ENCODE measurements around the gene PRKCB.
A peak's percentile ranks its signal among the peaks of the same experiment; 100 is the strongest.

Gene PRKCB

GRCh38 chr16:23835390-23836077, at the start of gene PRKCB:
PRKCB (plus strand) TSS chr16:23835983.
- peak in 12 of 14 donors; percentile 48 to 85 (median 70) for DNase-seq

- no peak for DNase-seq
Measured at GRCh38 chr16:23786964-23787561, 48.7 kb upstream of the PRKCB start.

DNA sequence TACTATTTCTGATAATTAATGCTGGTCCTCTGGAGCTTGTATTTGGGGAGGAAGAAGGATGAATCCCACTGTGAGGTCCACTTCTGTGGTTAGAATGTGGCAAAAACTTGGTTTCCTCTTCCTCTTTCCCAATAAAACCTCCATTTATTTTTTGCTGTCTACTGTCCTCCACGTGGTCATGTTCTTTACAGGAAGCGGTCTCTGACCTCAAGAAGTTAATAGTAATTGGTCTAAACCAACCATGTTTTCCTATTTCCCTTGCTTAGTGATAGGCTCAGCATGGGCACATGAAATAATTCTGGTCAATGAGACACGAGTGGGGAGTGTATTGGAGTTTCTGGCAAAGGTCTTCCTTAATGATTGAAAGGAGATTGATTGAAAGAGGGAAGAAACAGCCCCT, 47.1 kb upstream of the PRKCB start:
- no peak for DNase-seq

DNA sequence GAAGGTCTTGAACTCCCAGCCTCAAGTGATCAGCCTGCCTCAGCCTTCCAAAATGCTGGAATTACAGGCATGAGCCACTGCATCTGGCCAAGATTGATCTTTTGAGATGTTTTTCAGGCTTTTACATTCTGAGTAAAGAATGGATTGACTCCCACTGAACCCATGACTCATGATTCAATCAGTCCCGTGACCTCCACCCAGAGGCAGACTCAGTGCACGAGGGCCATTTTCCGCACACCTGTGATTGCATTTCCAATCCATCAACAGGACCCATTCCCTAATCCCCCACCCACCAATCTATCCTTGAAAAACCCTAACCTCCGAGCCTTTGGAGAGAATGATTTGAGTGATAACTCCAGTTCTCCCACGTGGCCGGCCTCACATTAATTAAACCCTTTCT, 40.4 kb upstream of the PRKCB start:
- DNase-seq, result no peak

- no peak for DNase-seq
Measured at GRCh38 chr16:23796941-23797340, 38.8 kb upstream of the PRKCB start.

GRCh38 chr16:23801378-23801777, 34.4 kb upstream of the PRKCB start:
- DNase-seq, result peak in 13 of 14 donors; percentile 4 to 66 (median 37)

- DNase-seq, result no peak
Measured at GRCh38 chr16:23802776-23803175, 33.0 kb upstream of the PRKCB start.

GRCh38 chr16:23803591-23804123, 32.1 kb upstream of the PRKCB start:
- DNase-seq, result peak in 10 of 14 donors; percentile 0 to 38 (median 12)

DNA sequence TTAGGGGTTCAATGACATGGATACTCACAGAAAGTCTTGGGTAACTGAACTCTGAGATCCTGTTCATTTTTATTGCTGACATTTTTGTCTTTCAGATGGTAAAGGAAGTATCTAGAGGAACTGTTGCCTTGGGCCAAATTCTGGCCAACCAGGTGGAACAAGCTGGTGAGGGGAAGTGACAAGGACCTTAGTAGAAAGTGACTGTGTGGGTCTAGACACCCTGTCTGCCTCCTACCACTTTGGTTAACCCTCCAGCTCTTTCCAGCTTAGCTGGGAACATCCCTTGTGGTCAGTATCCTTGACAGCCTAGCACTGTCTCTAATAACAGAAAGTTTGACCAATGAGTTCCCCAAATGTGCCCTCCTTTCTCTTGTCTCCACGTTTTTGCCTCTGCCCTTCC, 28.8 kb upstream of the PRKCB start:
- peak in 1 of 14 donors; percentile 3 for DNase-seq

- no peak for DNase-seq
Measured at GRCh38 chr16:23821467-23821866, 14.3 kb upstream of the PRKCB start.

DNA sequence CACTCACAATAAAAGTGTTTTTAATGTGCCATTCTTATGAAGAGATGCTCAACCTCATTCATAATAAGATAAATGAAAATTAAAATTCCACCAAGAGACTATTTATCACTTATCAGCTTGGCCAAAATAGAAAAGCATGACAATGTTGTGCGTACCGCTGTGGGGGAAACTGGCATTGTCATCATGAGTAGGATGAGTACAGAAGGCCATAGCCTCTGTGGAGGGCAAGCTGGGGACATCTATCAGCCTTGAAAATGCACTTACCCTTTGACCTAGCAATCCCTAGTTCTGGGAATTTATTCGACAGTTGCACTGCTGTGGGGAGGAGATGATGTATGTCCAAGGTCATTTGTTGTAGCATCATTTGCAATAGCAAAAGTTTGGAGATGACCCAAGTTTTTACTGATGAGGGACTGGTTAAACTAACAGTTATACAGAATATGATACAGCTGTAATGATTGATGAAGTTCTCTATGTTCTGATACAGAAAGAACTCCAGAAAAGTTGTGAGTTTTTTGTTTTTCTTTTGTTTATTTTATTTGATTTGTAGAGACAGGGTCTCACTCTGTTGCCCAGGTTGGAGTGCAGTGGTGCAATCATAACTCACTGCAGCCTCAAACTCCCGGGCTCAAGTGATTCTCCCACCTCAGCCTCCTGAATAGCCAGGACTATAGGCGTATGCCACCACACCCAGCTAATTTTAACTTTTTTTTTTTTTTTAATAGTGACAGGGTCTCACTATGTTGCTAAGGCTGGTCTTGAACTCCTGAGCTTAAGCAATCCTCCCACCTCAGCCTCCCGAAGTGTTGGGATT, 13.7 kb upstream of the PRKCB start:
- DNase-seq, result no peak

DNA sequence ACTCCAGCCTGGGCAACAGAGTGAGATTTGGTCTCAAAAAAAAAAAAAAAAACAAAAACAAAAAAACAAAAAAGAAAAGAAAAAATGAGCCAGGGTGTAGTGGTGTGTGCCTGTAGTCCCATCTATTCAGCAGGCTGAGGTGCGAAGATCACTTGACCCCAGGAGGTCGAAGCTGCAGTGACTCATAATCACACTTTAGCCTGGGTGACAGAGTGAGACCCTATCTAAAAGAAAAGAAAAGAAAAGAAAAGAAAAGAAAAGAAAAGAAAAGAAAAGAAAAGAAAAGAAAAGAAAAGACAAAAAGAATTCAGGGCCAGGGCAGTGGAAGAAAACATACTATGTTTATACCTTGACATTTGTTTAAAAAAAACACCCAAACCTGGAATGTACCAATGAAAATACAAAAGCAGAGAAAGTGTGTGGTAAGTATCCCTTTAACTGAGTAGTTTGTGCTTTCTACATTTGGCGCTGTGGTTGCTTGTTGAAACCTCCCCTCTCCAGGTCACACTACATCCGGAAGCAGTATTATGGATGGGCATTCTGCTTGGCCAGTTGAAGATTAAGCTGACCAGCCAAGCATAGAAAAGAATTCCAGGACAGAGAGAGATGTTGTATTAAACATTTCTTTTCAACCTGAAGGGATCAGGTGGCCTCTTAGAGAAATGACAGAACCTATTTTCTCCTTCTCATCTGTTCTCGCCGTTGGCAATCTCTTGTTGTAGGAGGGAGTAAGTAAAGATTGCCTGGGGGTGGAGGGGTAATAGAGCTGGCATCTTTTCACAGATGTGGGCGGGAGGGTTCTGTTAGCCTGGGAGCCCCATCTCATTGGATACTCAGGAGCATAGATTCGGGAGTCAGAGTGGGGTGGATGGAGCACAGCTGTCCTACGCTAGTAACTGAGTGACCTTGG, 12.1 kb upstream of the PRKCB start:
- no peak for DNase-seq

- DNase-seq, result no peak
Measured at GRCh38 chr16:23824909-23825308, 10.9 kb upstream of the PRKCB start.

DNA sequence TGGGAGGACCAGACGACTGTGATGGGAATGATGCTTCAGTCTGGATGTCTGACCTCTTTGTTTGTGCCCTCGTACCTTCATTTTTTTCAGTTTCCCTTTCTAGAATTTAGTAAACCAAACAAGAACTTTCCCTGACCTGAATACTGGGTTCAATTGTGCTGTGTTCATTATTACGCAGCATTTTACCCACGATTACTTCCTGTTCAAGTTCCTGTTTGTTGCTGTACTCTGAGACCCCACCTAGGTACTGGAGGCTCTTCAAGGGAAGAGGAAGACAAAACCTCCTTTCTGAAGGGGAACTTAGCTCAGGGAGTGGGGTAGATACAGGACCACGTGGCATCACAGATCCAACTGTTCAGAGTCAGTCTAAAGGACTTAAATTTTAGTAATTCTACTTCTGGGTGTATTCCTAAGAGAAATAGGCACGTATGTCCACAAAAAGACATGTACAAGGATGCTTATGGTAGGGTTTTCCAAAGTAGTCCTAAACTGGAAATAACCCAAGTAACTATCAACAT, 9.2 kb upstream of the PRKCB start:
- DNase-seq, result no peak

GRCh38 chr16:23827057-23827456, 8.7 kb upstream of the PRKCB start:
- no peak for DNase-seq

DNA sequence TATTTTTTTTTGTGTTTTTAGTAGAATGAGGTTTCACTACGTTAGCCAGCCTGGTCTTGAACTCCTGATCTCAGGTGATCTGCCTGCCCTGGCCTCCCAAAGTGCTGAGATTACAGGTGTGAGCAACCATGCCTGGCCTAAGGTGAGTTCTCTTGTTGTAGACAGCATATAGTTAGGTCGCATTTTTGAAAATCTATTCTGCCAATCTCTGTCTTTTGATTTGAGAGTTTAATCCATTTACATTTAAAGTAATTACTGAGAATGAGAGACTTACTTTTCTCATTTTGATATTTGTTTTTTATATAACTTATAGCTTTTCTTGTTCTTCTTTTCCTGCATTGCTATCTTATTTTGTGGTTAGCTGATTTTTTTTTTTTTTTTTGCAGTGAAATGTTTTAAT, 6.3 kb upstream of the PRKCB start:
- DNase-seq, result no peak

DNA sequence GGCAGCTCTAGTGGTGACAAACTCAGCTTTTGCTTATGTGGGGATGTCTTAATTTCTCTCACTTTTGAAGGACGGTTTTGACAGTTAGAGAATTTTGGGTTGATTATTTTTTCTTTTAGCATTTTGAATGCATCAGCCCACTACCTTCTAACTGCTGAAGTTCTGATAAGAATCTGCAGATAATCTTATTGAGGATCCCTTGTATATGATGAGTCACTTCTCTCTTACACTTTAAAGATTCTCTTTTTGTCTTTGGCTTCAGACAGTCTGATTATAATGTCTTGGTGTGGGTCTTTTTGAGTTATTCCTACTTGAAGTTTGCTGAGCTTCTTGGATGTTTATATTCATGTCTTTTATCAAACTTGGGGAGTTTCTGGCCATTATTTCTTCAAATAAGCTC, 5.5 kb upstream of the PRKCB start:
- DNase-seq, result no peak

GRCh38 chr16:23832882-23833281, 2.9 kb upstream of the PRKCB start:
- DNase-seq, result no peak

DNA sequence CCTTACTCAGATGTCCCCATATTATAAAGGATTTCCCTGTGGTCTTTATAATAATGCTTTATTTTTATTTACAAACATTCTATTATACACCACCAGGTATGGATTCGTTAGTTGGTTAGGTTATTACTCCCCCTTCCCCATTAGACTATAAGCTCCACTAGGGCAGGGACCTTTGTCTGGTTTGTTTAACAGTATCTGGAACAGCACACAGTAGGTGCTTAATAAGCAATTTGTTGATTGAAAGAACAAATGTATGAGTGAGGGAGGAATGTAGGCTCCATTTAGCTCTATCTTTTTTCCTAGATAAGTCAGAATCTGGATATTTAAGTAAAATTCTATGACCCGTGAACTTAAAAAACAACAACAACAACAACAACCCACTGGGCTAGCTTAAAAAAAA, 2.3 kb upstream of the PRKCB start:
- DNase-seq, result no peak

DNA sequence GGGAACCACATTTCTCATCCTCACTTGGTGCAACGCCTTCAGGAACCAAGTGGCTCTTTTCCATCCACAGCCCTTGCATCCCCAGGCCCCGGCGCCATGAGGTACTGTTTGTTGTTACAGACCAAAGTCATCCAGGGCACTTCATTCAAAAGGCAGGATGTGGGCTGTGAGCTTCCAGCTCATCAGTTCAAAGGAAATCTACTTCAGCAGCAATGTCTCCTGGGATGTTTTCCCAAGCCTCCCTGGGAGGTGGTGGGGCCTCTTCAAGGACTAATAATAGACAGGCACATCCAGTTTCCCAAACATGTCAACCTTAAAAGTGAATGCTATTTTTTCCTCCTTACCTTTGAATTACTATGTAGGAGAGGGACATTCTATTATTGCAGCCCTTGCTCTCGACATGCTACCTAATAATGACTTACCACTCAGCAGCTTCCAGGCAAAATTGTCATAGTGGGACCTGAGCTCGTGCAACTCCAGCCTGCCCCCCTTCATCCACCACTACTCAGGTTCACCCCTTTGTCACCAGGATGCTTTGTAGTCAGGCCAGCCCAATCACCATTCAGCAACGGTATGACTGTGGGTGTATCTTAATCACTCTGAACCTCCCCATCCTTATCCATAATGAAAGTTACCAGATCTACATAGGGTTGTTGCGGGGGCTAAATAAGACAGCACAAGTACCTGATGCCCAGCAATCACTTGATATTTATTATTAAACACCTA, 1.7 kb upstream of the PRKCB start:
- DNase-seq, result no peak

DNA sequence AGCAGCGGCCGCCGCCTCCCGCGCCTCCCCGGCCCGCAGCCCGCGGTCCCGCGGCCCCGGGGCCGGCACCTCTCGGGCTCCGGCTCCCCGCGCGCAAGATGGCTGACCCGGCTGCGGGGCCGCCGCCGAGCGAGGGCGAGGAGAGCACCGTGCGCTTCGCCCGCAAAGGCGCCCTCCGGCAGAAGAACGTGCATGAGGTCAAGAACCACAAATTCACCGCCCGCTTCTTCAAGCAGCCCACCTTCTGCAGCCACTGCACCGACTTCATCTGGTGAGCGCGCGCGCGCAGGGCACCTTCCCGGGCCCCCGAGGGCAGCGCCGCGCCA, 258 bp downstream of the PRKCB start:
- peak in 2 of 14 donors; percentile 42 to 48 for DNase-seq

Measured in C1 segment of cervical spinal cord (tissue), 14 donors.